K562 (cell line): Measurements from ENCODE around the gene TYMP. TPM values are rescaled to one million over a fixed set of nuclear protein-coding genes. Genes with fewer than 3 reads are reported as not detected.

Experiments used
- ATAC-seq: fragments of 200-7000 bp; cut with Tn5 transposase; 3 replicates; pipeline ENCODE4 v1.9.1; 2020; ENCODE audit warnings: moderate library complexity
- BruUV-seq: library from RNA; stranded (reverse); fragments of 400-500 nt; replicated peaks from 2 replicates; lab custom pipeline; 2021; lab: Mats Ljungman, UMichigan
- CTCF ChIA-PET: fragments of 300-600 bp; formaldehyde crosslinking; extraction: SDS; loops from one replicate; lab custom pipeline; 2021; ENCODE audit warnings: low intra/inter-chr PET ratio; lab: Yijun Ruan, JAX
- POLR2A ChIA-PET: fragments of 300-600, 350-650 bp; sonication (Branson Sonifier 250); formaldehyde crosslinking; extraction: SDS; loops from one replicate; lab custom pipeline; 2021; ENCODE audit warnings: antibody characterized with exemption, inconsistent platforms; lab: Yijun Ruan, JAX
- DNase-seq, 4 experiments: peaks; one replicate each; pipeline versions ENCODE4 v3.0.0 to v3.0.0-alpha.2; 2011 to 2018; ENCODE audit warnings: low spot score in 3 of 4, mixed read lengths in 3 of 4; ENCODE audit errors: extremely low read depth in 1 of 4
- FAIRE-seq: peaks from 2 replicates; lab custom pipeline; 2011; peaks lifted over from hg19 to GRCh38; lab: Jason Lieb, UNC
- H2AFZ ChIP-seq: 2 replicates; pipeline ENCODE4 v1.6.0; 2011; ENCODE audit warnings: low read depth, low read length, control low read depth, inconsistent platforms
- H3K27ac ChIP-seq: fragments of 200-600 bp; 3 replicates; pipeline ENCODE4 v1.8.0; 2011; ENCODE audit warnings: low read depth, mild to moderate bottlenecking, control low read depth, inconsistent platforms, low read length, moderate library complexity, mixed read lengths; ENCODE audit errors: extremely low read depth
- H3K27me3 ChIP-seq, 2 experiments: fragments of 300-600 bp in 1 of 2; 2 replicates in 1 of 2; 3 replicates in 1 of 2; pipeline versions ENCODE4 v1.6.0 to v1.8.0; 2011; ENCODE audit warnings: inconsistent platforms in 2 of 2, low read length in 2 of 2, mild to moderate bottlenecking in 1 of 2, mixed read lengths in 1 of 2, moderate library complexity in 1 of 2; ENCODE audit not compliant: control insufficient read depth in 2 of 2, insufficient read depth in 2 of 2
- H3K36me3 ChIP-seq: fragments of 300-600 bp; 3 replicates; pipeline ENCODE4 v1.8.0; 2011; ENCODE audit warnings: mild to moderate bottlenecking, low read length, inconsistent platforms; ENCODE audit not compliant: control insufficient read depth, insufficient read depth
- H3K4me1 ChIP-seq, 2 experiments: fragments of 200-600 bp in 1 of 2; replicated peaks in 1 of 2; 2 replicates in 1 of 2; 3 replicates in 1 of 2; pipeline versions ENCODE4 v1.5.1 to v1.8.0; 2011; ENCODE audit warnings: inconsistent platforms in 2 of 2, low read length in 2 of 2, mild to moderate bottlenecking in 1 of 2, mixed read lengths in 1 of 2, moderate library complexity in 1 of 2; ENCODE audit not compliant: control insufficient read depth in 2 of 2, insufficient read depth in 2 of 2
- H3K4me2 ChIP-seq: 2 replicates; pipeline ENCODE4 v1.6.1; 2011; ENCODE audit warnings: low read length, control low read depth, inconsistent platforms, mixed read lengths; ENCODE audit not compliant: insufficient read depth
- H3K4me3 ChIP-seq: fragments of 200-600 bp; sonication (generic), shearing (Covaris generic); 2 replicates; pipeline ENCODE4 v1.5.1; 2016; ENCODE audit warnings: control low read depth, inconsistent platforms
- H3K79me2 ChIP-seq: fragments of 200-600 bp; 3 replicates; pipeline ENCODE4 v1.8.0; 2011; ENCODE audit warnings: low read length, inconsistent platforms; ENCODE audit not compliant: control insufficient read depth, insufficient read depth
- H3K9ac ChIP-seq, 2 experiments: 2 replicates each; pipeline versions ENCODE4 v1.6.0 to v1.6.1; 2011; ENCODE audit warnings: low read depth in 2 of 2, low read length in 2 of 2, control low read depth in 1 of 2, inconsistent platforms in 1 of 2, mild to moderate bottlenecking in 1 of 2, mixed read lengths in 1 of 2; ENCODE audit not compliant: insufficient read depth in 1 of 2
- H3K9me1 ChIP-seq: one replicate; pipeline ENCODE4 v1.6.0; 2011; ENCODE audit warnings: inconsistent platforms, mild to moderate bottlenecking, low read length, moderate library complexity; ENCODE audit not compliant: control insufficient read depth, insufficient read depth
- H3K9me3 ChIP-seq: replicated peaks from 2 replicates; pipeline ENCODE4 v1.5.1; 2011; ENCODE audit warnings: low read depth, low read length, inconsistent platforms; ENCODE audit not compliant: control insufficient read depth, insufficient read depth
- H4K20me1 ChIP-seq: replicated peaks from 2 replicates; pipeline ENCODE4 v1.6.1; 2011; ENCODE audit warnings: low read length, inconsistent platforms, mixed read lengths; ENCODE audit not compliant: control insufficient read depth, insufficient read depth
- RBM15 ChIP-seq: fragments of 200-400 bp; formaldehyde crosslinking; IDR thresholded peaks from 2 replicates; pipeline ENCODE4 v1.6.1; 2018; ENCODE audit warnings: mild to moderate bottlenecking, low read length, moderate library complexity; ENCODE audit not compliant: insufficient read depth
- ZFPM2 ChIP-seq: fragments of 250-450 bp; sonication (Bioruptor Pico); IDR thresholded peaks from 2 replicates; pipeline ENCODE4 v1.5.1; 2022; ENCODE audit warnings: mild to moderate bottlenecking
- ZNF518B ChIP-seq: fragments of 250-450 bp; sonication (Bioruptor Pico); IDR thresholded peaks from 2 replicates; pipeline ENCODE4 v1.5.0; 2021; ENCODE audit warnings: mild to moderate bottlenecking, moderate library complexity
- WGBS: fragments of 100-300 bp; shearing (Covaris generic); methylation state at CpG from one replicate; pipeline ENCODE4 v1.1.6; 2016; ENCODE audit warnings: low coverage, mixed read lengths; ENCODE audit not compliant: insufficient coverage; ENCODE audit errors: missing lambda C conversion rate; 5-methylcytosine and 5-hydroxymethylcytosine counted together
- in situ Hi-C: fragments of 300-500 bp; cut with MboI; formaldehyde crosslinking; loops from 4 replicates; pipeline ENCODE4 v1.15.0; 2018; ENCODE audit warnings: inconsistent platforms, mixed read lengths
- intact Hi-C: fragments of 100-400 bp; cut with micrococcal nuclease; formaldehyde crosslinking; loops from 2 replicates; pipeline ENCODE4 v1.14.2; 2022
- polyA plus RNA-seq, 8 experiments: library from polyadenylated mRNA; depleted of rRNA in 4 of 8; stranded (reverse) in 5 of 8; unstranded in 3 of 8; fragments of >200 nt; fragmentation: Nextera tagmentation in 2 of 8; fragmentation: Illumina TruSeq in 1 of 8; extraction: Ambion mirVana in 2 of 8; extraction: Trizol in 1 of 8; gene quantifications; 2 replicates each; pipeline versions ENCODE4 v1.2.1 to v1.2.3, GENCODE V29; 2011 to 2014; ENCODE audit warnings: inconsistent platforms in 1 of 8, missing spikeins in 1 of 8
- total RNA-seq, 7 experiments: library from RNA; depleted of rRNA in 6 of 7; stranded (reverse); fragments of >200 nt in 6 of 7; fragmentation: Illumina TruSeq in 2 of 7; extraction: Trizol in 2 of 7; gene quantifications; 2 replicates each; pipeline versions ENCODE4 v1.2.1 to v1.2.3, GENCODE V29; 2011 to 2021; ENCODE audit warnings: low replicate concordance in 1 of 7

The TYMP gene
- total and polyA plus RNA-seq, 9 of the 15 experiments (the other 6 are each of a cell fraction or from before 2014, with no cell fraction given), result 0.03 to 4.0 (median 2.4) TPM; not detected in 4

- Histone ChIP-seq H3K4me2 (no peak overlapping the region), H3K27me3 (no peaks in the 10 kb centered on the region)
- 87% methylated on average over 6 of the region's 10 CpGs for WGBS
- no peak for TF ChIP-seq ZFPM2 (CRISPR knock-in tag)
- TF ChIP-seq RBM15, result no peak
- TF ChIP-seq ZNF518B (CRISPR knock-in tag), result no peak
- TF ChIP-seq, all 486 proteins: peak for 0
- no peaks in the 10 kb centered on the region for H3K9me3 ChIP-seq
- in situ Hi-C loops (no loop called here), intact Hi-C loops (no loop called here)
- ChIA-PET CTCF (no interaction called here), POLR2A (interaction anchor here (1.2 kb wide), 1 partner anchor 9 kb away, joined by 5 read pairs; no protein-coding TSS in a partner anchor)
- peaks cover 4 to 66% of the 10 kb centered on the region in 2 experiments; a peak in 3 of 5 replicates for H3K4me1 ChIP-seq
- ATAC-seq, result no peak
- H3K9me1 ChIP-seq, result no peaks in the 10 kb centered on the region
- BruUV-seq, result TSS peak; percentile 45
- H3K36me3 ChIP-seq, result no peaks in the 10 kb centered on the region
- no peaks in the 10 kb centered on the region for H4K20me1 ChIP-seq
- H3K27ac ChIP-seq, result no peak overlapping the region
- FAIRE-seq, result no peak
- H3K79me2 ChIP-seq, result no peaks in the 10 kb centered on the region
- no peak overlapping the region for H3K9ac ChIP-seq
- H2AFZ ChIP-seq, result no peak overlapping the region
- no peak for DNase-seq
- no peak overlapping the region for H3K4me3 ChIP-seq
These were observed 46.7 kb downstream of the TYMP start for GRCh38 chr22:50483106-50483505.
